HepG2 (cell line): ENCODE results near the gene SPINK6. TPM values are rescaled to one million over a fixed set of nuclear protein-coding genes. Genes with fewer than 3 reads are reported as not detected.

Experiments
- ATAC-seq: fragments of 200-7000 bp; cut with Tn5 transposase; 3 replicates; pipeline ENCODE4 v1.9.1; 2020; ENCODE audit warnings: mild to moderate bottlenecking, moderate library complexity
- BruUV-seq: library from RNA; stranded (reverse); fragments of 400-500 nt; replicated peaks from 2 replicates; lab custom pipeline; 2021; lab: Mats Ljungman, UMichigan
- CTCF ChIA-PET: fragments of 300-600 bp; formaldehyde crosslinking; extraction: SDS; loops from one replicate; lab custom pipeline; 2021; ENCODE audit warnings: low total read pairs, inconsistent platforms, low intra/inter-chr PET ratio; lab: Yijun Ruan, JAX
- POLR2A ChIA-PET: fragments of 350-600 bp; sonication (Branson Sonifier 250); formaldehyde crosslinking; loops from one replicate; lab custom pipeline; 2020; ENCODE audit warnings: antibody characterized with exemption, inconsistent platforms; lab: Yijun Ruan, JAX
- DNase-seq: peaks from one replicate; pipeline ENCODE4 v3.0.0-alpha.2; 2015; ENCODE audit warnings: low spot score
- FAIRE-seq: peaks from 3 replicates; lab custom pipeline; 2011; peaks lifted over from hg19 to GRCh38; lab: Jason Lieb, UNC
- H2AFZ ChIP-seq: one replicate; pipeline ENCODE4 v1.6.1; 2011; ENCODE audit warnings: low read length, inconsistent platforms
- H3K27ac ChIP-seq: fragments of 300-600 bp; 3 replicates; pipeline ENCODE4 v1.8.0; 2011; ENCODE audit warnings: mixed run types, mild to moderate bottlenecking, mixed read lengths, low read length, inconsistent platforms; ENCODE audit not compliant: insufficient read depth; ENCODE audit errors: extremely low read length
- H3K27me3 ChIP-seq, 2 experiments: fragments of 200-600 bp in 1 of 2; 2 replicates in 1 of 2; 3 replicates in 1 of 2; pipeline versions ENCODE4 v1.6.0 to v1.8.0; 2011; ENCODE audit warnings: low read length in 2 of 2, mild to moderate bottlenecking in 2 of 2, moderate library complexity in 2 of 2, inconsistent platforms in 1 of 2; ENCODE audit not compliant: insufficient read depth in 2 of 2, control insufficient read depth in 1 of 2
- H3K36me3 ChIP-seq, 2 experiments: fragments of 200-600 bp in 1 of 2; replicated peaks in 1 of 2; 2 replicates in 1 of 2; 3 replicates in 1 of 2; pipeline versions ENCODE4 v1.5.1 to v1.8.0; 2011; ENCODE audit warnings: low read length in 2 of 2, inconsistent platforms in 1 of 2; ENCODE audit not compliant: insufficient read depth in 2 of 2, control insufficient read depth in 1 of 2
- H3K4me1 ChIP-seq: 2 replicates; pipeline ENCODE4 v1.5.1; 2012; ENCODE audit warnings: low read length, inconsistent platforms; ENCODE audit not compliant: insufficient read depth
- H3K4me2 ChIP-seq: 2 replicates; pipeline ENCODE4 v1.6.0; 2011; ENCODE audit warnings: low read depth, low read length, inconsistent platforms
- H3K4me3 ChIP-seq, 3 experiments: fragments of 200-600 bp in 1 of 3; sonication (generic), shearing (Covaris generic) in 1 of 3; replicated peaks in 1 of 3; 2 replicates each; pipeline ENCODE4 v1.5.1; 2011 to 2016; ENCODE audit warnings: low read length in 3 of 3, inconsistent platforms in 2 of 3, low read depth in 2 of 3, mild to moderate bottlenecking in 2 of 3, control low read depth in 1 of 3, mixed read lengths in 1 of 3; ENCODE audit not compliant: insufficient read depth in 1 of 3
- H3K79me2 ChIP-seq: one replicate; pipeline ENCODE4 v1.6.1; 2011; ENCODE audit warnings: low read length, inconsistent platforms; ENCODE audit not compliant: insufficient read depth
- H3K9ac ChIP-seq: 2 replicates; pipeline ENCODE4 v1.6.0; 2011; ENCODE audit warnings: mild to moderate bottlenecking, low read depth, low read length, inconsistent platforms; ENCODE audit not compliant: insufficient read depth
- H3K9me3 ChIP-seq: 2 replicates; pipeline ENCODE4 v1.5.1; 2012; ENCODE audit warnings: mild to moderate bottlenecking, low read length
- H4K20me1 ChIP-seq: 2 replicates; pipeline ENCODE4 v1.6.0; 2011; ENCODE audit warnings: inconsistent platforms, mild to moderate bottlenecking, low read length, moderate library complexity; ENCODE audit not compliant: insufficient read depth
- DPF2 ChIP-seq: sonication (generic); formaldehyde crosslinking; IDR thresholded peaks from 2 replicates; pipeline ENCODE4 v1.4.0; 2020; ENCODE audit warnings: mild to moderate bottlenecking, low read depth, missing genetic modification reagents, borderline replicate concordance
- KLF13 ChIP-seq: sonication (generic); formaldehyde crosslinking; IDR thresholded peaks from 2 replicates; pipeline ENCODE4 v1.4.0; 2020; ENCODE audit warnings: mild to moderate bottlenecking, missing genetic modification reagents
- KLF16 ChIP-seq, 2 experiments: sonication (generic) in 1 of 2; formaldehyde crosslinking in 1 of 2; IDR thresholded peaks; 2 replicates each; pipeline versions ENCODE4 v1.6.1 to v1.8.0; 2016 to 2023; ENCODE audit warnings: missing genetic modification reagents in 2 of 2, missing compliant biosample characterization in 1 of 2
- NONO ChIP-seq, 2 experiments: fragments of 450-650 bp in 1 of 2; sonication (generic) in 1 of 2; formaldehyde crosslinking in 1 of 2; IDR thresholded peaks in 1 of 2; conservative IDR thresholded peaks in 1 of 2; 2 replicates each; pipeline versions ENCODE4 v1.6.1 to v1.8.0; 2017 to 2022; ENCODE audit warnings: mild to moderate bottlenecking in 1 of 2, missing genetic modification reagents in 1 of 2, moderate library complexity in 1 of 2
- PBX2 ChIP-seq: IDR thresholded peaks from 2 replicates; pipeline ENCODE4 v1.6.1; 2016; ENCODE audit warnings: control low read depth
- SP4 ChIP-seq: sonication (generic); formaldehyde crosslinking; IDR thresholded peaks from 2 replicates; pipeline ENCODE4 v1.8.1; 2023; ENCODE audit warnings: mild to moderate bottlenecking, missing genetic modification reagents
- TBP ChIP-seq: sonication (generic); formaldehyde crosslinking; IDR thresholded peaks from 2 replicates; pipeline ENCODE4 v1.5.0; 2020; ENCODE audit warnings: missing genetic modification reagents
- TMF1 ChIP-seq: sonication (generic); formaldehyde crosslinking; IDR thresholded peaks from 2 replicates; pipeline ENCODE4 v1.8.1; 2022; ENCODE audit warnings: low read depth, missing genetic modification reagents
- TSC22D2 ChIP-seq: sonication (generic); formaldehyde crosslinking; IDR thresholded peaks from 2 replicates; pipeline ENCODE4 v1.5.1; 2020; ENCODE audit warnings: missing genetic modification reagents, mild to moderate bottlenecking, borderline replicate concordance
- ZBTB14 ChIP-seq: sonication (generic); formaldehyde crosslinking; IDR thresholded peaks from 2 replicates; pipeline ENCODE4 v1.4.0; 2020; ENCODE audit warnings: missing genetic modification reagents
- ZFP41 ChIP-seq: sonication (generic); formaldehyde crosslinking; IDR thresholded peaks from 2 replicates; pipeline ENCODE4 v1.4.0; 2020; ENCODE audit warnings: mild to moderate bottlenecking, missing genetic modification reagents, borderline replicate concordance
- ZNF317 ChIP-seq: sonication (generic); formaldehyde crosslinking; IDR thresholded peaks from 2 replicates; pipeline ENCODE4 v1.5.0; 2020; ENCODE audit warnings: mild to moderate bottlenecking, missing genetic modification reagents
- ZNF761 ChIP-seq: sonication (generic); formaldehyde crosslinking; conservative IDR thresholded peaks from 2 replicates; pipeline ENCODE4 v1.4.0; 2020; ENCODE audit warnings: mild to moderate bottlenecking, missing genetic modification reagents
- ZSCAN22 ChIP-seq: sonication (generic); formaldehyde crosslinking; IDR thresholded peaks from 2 replicates; pipeline ENCODE4 v1.4.0; 2020; ENCODE audit warnings: mild to moderate bottlenecking, missing genetic modification reagents
- WGBS: methylation state at CpG from one replicate; pipeline ENCODE4 v1.1.6; 2017; ENCODE audit warnings: low lambda C conversion rate; 5-methylcytosine and 5-hydroxymethylcytosine counted together
- in situ Hi-C: cut with HindIII; loops from 2 replicates; pipeline ENCODE4 v1.10.0; 2017; ENCODE audit warnings: low pct_unique_long_range_greater_than_20kb; ENCODE audit not compliant: extremely low pct_ligation_motif_present
- intact Hi-C: fragments of 100-400 bp; cut with micrococcal nuclease; formaldehyde crosslinking; loops from one replicate; pipeline ENCODE4 v1.10.0; 2022; ENCODE audit not compliant: unreplicated experiment
- polyA plus RNA-seq, 8 experiments: library from polyadenylated mRNA; depleted of rRNA in 3 of 8; stranded (reverse) in 7 of 8; unstranded in 1 of 8; fragments of >200 nt; fragmentation: Illumina TruSeq in 4 of 8; extraction: Trizol in 4 of 8; gene quantifications; 2 replicates each; pipeline versions ENCODE4 v1.2.1 to v1.2.3, GENCODE V29; 2011 to 2016; ENCODE audit warnings: low read depth in 4 of 8, missing spikeins in 1 of 8, mixed read lengths in 1 of 8; ENCODE audit not compliant: insufficient read depth in 1 of 8
- total RNA-seq, 5 experiments: library from RNA; depleted of rRNA; stranded (reverse); fragments of >200 nt; fragmentation: Illumina TruSeq; extraction: Trizol; gene quantifications; 2 replicates each; pipeline ENCODE4 v1.2.3, GENCODE V29; 2016; ENCODE audit warnings: low read depth in 1 of 5
- TF ChIP-seq, protein P1 (sequence below): sonication (generic); formaldehyde crosslinking; IDR thresholded peaks from 2 replicates; pipeline ENCODE4 v1.9.0; 2022; ENCODE audit warnings: missing genetic modification reagents, mild to moderate bottlenecking, borderline replicate concordance

The SPINK6 gene
- total and polyA plus RNA-seq, 2 of the 13 experiments (the other 11 are each of a cell fraction or from before 2014, with no cell fraction given), result not detected

DNA sequence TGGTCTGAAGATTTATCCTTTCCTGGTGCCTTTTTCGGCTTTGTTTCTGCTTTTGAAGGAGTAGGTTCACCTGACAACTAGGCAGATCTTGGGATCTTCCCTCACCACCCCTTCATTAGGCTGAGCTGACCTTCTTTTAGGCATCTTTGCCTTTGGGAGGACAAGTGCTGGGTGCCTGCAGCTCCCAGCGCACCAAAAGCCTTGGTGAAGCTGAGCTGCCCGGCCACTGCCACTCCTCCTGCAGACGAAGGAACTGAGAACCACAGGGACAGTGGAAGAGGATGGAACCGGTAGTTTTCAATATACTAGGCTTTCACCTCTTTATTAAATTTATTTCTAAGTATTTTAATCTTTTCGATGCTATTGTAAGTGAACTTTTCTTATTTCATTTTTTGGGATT is 18.7 kb downstream of the SPINK6 start:
- POLR2A ChIA-PET, result no interaction called here
- Histone ChIP-seq H3K27ac (no peak overlapping the region), H2AFZ (no peak overlapping the region), H3K79me2 (no peaks in the 10 kb centered on the region), H3K4me3 (no peak overlapping the region), H3K9me3 (no peaks in the 10 kb centered on the region), H3K36me3 (no peaks in the 10 kb centered on the region)
- no TSS peak for BruUV-seq
- FAIRE-seq (no peak), ATAC-seq (no peak)
- intact Hi-C loops, result no loop called here
- TF ChIP-seq TBP (CRISPR knock-in tag) (no peak), TSC22D2 (CRISPR knock-in tag) (no peak), KLF13 (no peak), PBX2 (no peak), SP4 (CRISPR knock-in tag) (no peak), NONO (IDR thresholded peaks at IDR 0.05) (no peak), NONO (CRISPR knock-in tag; conservative IDR thresholded peaks at IDR 0.05) (no peak), KLF16 (CRISPR knock-in tag; IDR thresholded peaks at IDR 0.05) (no peak), DPF2 (CRISPR knock-in tag) (no peak), ZNF761 (CRISPR knock-in tag) (no peak), ZBTB14 (no peak), ZFP41 (CRISPR knock-in tag) (no peak), ZNF317 (CRISPR knock-in tag) (no peak), ZSCAN22 (CRISPR knock-in tag) (no peak), TMF1 (no peak)
- TF ChIP-seq, protein P1, sequence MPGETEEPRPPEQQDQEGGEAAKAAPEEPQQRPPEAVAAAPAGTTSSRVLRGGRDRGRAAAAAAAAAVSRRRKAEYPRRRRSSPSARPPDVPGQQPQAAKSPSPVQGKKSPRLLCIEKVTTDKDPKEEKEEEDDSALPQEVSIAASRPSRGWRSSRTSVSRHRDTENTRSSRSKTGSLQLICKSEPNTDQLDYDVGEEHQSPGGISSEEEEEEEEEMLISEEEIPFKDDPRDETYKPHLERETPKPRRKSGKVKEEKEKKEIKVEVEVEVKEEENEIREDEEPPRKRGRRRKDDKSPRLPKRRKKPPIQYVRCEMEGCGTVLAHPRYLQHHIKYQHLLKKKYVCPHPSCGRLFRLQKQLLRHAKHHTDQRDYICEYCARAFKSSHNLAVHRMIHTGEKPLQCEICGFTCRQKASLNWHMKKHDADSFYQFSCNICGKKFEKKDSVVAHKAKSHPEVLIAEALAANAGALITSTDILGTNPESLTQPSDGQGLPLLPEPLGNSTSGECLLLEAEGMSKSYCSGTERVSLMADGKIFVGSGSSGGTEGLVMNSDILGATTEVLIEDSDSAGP (CRISPR knock-in tag), result no peak
- TF ChIP-seq, all 625 proteins: peak for 0
- Histone ChIP-seq H3K9ac (no peak overlapping the region), H3K4me1 (no peaks in the 10 kb centered on the region), H3K4me2 (no peak overlapping the region), H4K20me1 (no peaks in the 10 kb centered on the region), H3K27me3 (no peaks in the 10 kb centered on the region)
- no peak for DNase-seq
- CTCF ChIA-PET, result no interaction called here
- under 1% methylated on average over 6 of the region's 6 CpGs for WGBS
- in situ Hi-C loops, result no loop called here
